AML-193 (cell line): ENCODE data around the gene CORO2B.

ENCODE experiments used
- DNase-seq, 2 experiments: peaks; one replicate each; lab custom pipeline; 2025; lab: John Stamatoyannopoulos, UW

The CORO2B gene

DNA sequence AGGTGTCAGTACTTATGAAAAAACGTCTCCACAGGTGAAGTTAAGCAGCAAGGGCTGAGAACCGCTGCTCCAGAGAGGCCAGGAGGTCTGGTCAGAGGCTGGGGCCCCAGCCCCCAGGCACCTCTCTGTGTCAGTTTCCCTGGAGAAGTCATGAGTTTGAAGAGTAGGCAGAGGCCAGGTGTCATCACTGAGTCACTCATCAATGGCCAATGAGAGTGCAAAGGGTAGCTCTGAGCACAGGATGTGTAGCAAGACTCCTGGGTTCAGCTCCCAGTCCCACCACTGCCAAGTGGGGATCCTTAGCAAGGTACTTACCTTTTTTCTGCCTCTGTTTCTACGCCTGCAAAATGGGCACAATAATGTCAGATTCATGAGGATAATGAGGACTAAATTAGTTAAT is 47.9 kb downstream of the CORO2B start:
- DNase-seq, result no peak

GRCh38 chr15:68627476-68627875 is 48.7 kb downstream of the CORO2B start:
- DNase-seq, result no peak

DNA sequence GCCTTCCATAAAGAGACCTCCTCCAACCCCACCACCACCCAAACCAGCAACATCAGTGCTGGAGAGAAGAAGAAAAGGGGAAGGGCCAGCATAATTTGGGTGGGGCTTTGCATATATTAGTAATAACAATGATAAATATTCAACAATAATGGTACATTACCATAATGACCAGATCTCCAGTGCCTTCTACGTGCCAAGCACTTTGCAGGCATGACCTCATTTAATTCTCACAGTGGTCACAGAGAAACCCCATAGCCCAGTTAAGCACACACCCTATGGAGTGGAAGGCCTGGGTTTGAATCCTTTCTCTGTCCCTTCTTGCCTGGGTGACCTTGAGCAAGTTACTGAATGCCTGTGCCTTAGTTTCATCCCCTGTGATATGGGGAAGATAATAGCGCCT is 49.2 kb downstream of the CORO2B start:
- no peak for DNase-seq

DNA sequence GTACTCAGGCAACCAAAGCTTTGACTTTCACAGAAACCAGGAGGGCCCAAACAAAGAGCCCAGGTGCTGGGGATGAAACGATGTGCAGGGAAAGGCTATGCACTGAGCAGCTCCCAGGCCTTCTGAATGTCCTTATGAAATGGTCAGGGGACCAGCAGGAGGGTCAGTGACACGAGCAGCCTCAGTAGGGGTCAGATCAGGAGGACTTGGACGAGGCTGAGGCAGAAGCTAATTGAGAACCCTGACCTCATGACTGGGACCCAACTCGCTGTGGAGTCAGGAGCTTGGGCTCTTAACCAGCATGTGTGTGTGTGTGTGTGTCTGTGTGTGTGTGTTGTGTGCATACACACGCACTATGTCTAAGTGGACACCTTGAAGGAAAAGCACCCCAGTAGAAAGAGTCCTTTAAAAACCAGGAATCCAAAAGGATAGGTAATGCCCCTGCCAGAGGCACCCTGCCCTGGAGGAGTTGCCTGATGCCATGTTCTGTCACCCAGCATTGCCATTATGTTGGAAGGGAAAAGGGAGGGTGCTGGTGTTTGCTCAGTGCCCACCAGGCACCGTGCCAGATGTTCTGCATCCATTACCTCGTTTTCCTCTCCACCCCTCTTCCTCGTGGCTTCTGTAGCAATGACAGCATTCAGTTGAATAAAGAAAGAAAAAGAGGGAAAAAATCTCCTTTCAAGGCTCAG is 50.9 kb downstream of the CORO2B start:
- no peak for DNase-seq

GRCh38 chr15:68630211-68630555 is 51.4 kb downstream of the CORO2B start:
- no peak for DNase-seq

- DNase-seq, result no peak
Observed at GRCh38 chr15:68630836-68631235, 52.0 kb downstream of the CORO2B start.

GRCh38 chr15:68631601-68632051 is 52.8 kb downstream of the CORO2B start:
- no peak for DNase-seq

DNA sequence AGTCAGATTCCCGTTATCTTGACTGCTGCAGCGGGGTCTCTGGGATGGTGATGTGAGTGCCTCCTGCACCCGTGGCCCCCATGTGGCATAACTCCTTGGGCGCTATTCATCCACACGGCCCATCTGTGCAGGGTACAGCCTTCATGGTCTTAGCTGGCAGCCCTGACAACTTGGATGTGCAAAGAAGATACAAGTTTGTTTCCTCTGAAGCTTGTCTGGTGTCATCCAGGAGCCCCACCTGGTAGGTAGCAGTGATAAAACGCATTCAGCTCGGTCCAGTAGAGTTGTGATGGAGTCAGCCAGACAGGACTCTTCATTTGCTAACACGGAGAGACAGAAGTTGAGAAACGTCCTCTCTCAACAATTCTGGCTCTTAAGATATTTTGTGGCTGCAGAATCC is 53.3 kb downstream of the CORO2B start:
- DNase-seq, result no peak

DNA sequence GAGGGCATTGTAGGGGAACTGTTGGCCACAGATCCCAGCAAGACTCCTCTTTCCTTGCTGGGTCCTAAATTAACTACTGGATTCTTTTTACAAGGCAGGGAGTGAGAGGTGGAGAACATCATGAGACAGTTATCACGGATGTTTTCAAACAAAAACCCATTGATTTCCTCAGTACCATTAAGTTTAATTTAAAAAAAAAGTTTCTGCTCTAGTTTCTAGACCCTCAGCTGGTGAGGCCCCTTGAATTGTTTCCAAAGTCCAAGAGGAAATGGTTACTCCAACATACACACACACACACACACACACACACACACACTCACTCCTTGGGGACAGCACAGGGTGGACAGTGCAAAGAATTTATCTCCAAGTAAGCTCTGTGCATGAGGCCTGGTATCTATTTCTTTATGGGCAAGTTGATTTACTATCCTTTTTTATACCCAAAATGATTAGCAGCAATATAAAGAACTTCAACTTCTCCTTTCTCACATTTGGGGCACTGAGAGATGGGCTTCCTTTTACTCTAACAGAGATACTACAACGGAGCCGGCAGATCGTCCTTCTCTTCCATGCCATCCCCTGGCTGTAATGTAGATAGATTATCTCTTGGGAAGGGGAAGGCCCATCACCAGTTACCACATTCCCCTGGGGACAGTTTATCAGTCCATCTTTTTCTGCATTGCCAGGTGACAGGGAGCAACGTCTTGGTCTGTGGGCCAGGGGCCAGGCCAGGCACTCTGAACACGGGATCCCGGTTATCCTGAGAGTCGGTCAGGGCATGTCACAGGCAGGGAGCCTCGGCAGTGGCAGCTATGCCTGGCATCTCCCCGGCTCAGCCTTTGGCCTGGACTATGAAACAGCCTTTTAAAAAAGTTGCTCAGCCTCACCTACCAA is 54.7 kb downstream of the CORO2B start:
- DNase-seq, result no peak

DNA sequence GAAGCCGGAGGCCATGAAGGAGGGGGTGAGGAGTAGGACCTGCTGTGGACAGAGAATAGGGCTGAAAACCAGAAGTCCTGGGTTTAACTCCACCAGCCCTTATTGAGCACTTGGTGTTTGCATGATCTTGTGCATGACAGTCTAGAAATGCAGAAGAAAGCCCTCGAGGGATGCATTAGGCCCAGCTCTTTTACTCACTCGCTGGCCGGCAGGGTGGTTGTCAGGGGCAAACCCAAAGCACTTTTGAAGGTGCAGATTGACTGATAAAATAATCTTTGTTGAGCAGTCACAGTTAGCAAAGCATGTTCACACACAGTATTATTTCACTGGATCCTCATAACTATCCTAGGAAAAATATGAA is 55.3 kb downstream of the CORO2B start:
- no peak for DNase-seq

GRCh38 chr15:68634531-68634930 is 55.7 kb downstream of the CORO2B start:
- no peak for DNase-seq

DNA sequence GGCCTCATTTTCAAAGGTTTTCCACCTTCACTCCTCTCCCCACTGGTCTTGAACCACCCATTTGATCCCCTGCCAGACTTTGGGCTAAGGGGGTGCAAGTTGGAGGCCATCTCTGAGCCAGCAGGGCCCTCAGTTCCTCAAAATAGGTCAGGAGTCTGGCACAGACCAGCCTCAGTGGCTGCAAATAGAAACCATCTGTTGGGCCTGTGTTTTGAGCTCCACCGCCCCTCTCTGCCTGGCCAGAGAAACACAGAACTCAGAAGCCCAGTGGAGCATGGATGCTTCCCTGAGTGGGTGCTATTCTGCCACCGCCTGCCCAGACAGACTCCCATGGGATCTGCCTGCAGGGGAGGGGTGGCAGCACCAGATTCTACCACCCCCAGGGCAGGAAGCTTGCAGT is 56.3 kb downstream of the CORO2B start:
- no peak for DNase-seq

DNA sequence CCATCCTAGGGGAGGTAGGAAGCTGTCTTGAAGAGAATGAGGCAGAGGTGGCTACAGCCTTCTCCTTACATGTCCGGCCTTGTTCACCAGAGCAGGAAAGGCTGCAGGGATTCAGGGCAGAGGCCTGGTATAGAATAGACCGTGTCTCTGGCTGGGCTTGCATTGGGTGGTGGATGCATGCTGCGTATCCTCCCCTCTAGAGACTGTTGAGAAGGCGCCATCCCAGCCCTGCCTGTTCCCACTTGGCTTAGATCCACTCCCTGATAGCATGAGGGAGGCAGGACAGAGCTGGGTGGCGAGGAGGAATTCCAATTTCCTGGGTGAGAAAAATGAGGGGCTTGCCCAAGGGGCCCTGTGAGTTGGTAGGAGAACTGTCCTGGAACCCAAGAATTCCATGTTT is 57.5 kb downstream of the CORO2B start:
- DNase-seq, result no peak

DNA sequence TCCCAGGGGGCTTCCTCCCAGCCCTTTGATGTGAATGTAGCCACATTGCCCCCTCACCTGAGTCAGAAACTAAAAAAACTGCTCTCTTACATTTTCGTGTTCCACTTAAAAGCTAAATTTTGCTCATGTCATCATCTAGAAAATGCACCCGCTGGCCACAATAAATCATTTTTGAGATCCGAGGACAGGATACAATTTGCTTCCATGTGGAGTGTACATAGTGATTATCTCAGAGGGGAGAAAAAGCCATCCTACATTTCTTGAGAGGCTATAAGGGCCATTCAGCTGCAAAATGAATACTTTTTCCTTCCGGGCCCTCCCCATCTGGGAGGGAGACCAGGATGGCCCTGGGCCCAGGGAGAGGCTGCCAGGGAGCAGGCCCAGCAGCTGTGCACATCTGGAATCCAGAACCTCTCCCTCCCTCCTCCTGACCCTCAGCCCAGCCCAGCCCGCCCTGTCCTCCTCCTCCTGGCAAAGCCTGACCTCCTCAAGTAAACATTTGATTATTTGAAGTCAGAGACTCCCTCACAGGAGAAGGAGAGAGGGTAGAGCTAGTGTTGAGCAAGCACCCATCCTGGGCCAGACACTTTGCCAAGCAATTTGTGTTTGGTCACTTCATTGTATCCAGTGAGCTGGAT is 59.1 kb downstream of the CORO2B start:
- no peak for DNase-seq

- no peak for DNase-seq
Observed at GRCh38 chr15:68638953-68639515, 60.2 kb downstream of the CORO2B start.

GRCh38 chr15:68639926-68640600 is 61.3 kb downstream of the CORO2B start:
- DNase-seq, result no peak

GRCh38 chr15:68640791-68641331 is 62.1 kb downstream of the CORO2B start:
- DNase-seq, result no peak

DNA sequence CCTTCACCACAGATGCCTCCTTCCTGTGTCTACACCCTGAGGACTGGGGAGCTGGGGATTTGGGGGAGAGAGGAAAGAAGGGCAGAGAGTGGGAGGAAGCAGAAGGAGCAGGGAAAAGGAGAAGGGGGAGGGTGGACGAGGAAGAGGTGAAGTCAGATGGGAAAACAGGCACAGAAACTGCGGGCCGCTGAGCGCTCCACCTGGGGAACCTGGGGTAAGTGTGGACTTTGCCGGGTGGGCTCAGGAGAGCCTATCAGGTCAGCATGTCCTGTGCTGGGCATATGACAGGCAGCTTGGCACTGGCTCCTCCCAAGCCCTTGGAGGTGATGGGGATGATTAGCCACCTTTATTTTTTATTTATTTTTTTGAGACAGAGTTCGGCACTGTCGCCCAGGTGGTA is 62.6 kb downstream of the CORO2B start:
- no peak for DNase-seq

- no peak for DNase-seq
Observed at GRCh38 chr15:68642491-68642845, 63.7 kb downstream of the CORO2B start.

GRCh38 chr15:68643216-68643830 is 64.5 kb downstream of the CORO2B start:
- no peak for DNase-seq

- no peak for DNase-seq
Observed at GRCh38 chr15:68644083-68644904, 65.5 kb downstream of the CORO2B start.
